Measurements from ENCODE around the gene SPATA13.

SPATA13 gene

GRCh38 chr13:24207841-24208667, 47.5 kb downstream of the SPATA13 start:
- Histone ChIP-seq H2AFZ (ENCODE audit: low read depth, low read length, severe bottlenecking) (no peak overlapping the region), H3K79me2 (ENCODE audit: insufficient read depth, low read length) (no peaks in the 10 kb centered on the region), H3K27me3 (ENCODE audit: low read length) (no peaks in the 10 kb centered on the region), H3K4me2 (ENCODE audit: low read depth, low read length, poor library complexity, severe bottlenecking) (no peak overlapping the region), H3K27ac (ENCODE audit: low read depth, low read length) (no peak overlapping the region), H3K9me3 (ENCODE audit: insufficient read depth, low read length) (no peaks in the 10 kb centered on the region), H3K9me2 (replicated peaks; ENCODE audit: insufficient read depth, low read length) (no peaks in the 10 kb centered on the region), H3K36me3 (ENCODE audit: low read length) (no peaks in the 10 kb centered on the region), H3K9ac (ENCODE audit: low read length) (no peak overlapping the region), H3F3A (ENCODE audit: insufficient read depth) (no peaks in the 10 kb centered on the region), H3K4me3 (ENCODE audit: insufficient read depth, low read length, poor library complexity, severe bottlenecking) (no peak overlapping the region), H4K20me1 (ENCODE audit: low read depth, low read length) (no peaks in the 10 kb centered on the region)
- TF ChIP-seq, protein P1, sequence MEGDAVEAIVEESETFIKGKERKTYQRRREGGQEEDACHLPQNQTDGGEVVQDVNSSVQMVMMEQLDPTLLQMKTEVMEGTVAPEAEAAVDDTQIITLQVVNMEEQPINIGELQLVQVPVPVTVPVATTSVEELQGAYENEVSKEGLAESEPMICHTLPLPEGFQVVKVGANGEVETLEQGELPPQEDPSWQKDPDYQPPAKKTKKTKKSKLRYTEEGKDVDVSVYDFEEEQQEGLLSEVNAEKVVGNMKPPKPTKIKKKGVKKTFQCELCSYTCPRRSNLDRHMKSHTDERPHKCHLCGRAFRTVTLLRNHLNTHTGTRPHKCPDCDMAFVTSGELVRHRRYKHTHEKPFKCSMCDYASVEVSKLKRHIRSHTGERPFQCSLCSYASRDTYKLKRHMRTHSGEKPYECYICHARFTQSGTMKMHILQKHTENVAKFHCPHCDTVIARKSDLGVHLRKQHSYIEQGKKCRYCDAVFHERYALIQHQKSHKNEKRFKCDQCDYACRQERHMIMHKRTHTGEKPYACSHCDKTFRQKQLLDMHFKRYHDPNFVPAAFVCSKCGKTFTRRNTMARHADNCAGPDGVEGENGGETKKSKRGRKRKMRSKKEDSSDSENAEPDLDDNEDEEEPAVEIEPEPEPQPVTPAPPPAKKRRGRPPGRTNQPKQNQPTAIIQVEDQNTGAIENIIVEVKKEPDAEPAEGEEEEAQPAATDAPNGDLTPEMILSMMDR (IDR thresholded peaks at IDR 0.05; ENCODE audit: insufficient read depth, low read length, poor library complexity, severe bottlenecking) = no peak
- no peak for TF ChIP-seq EZH2phosphoT487 (conservative IDR thresholded peaks at IDR 0.05; ENCODE audit: low read length)

DNA sequence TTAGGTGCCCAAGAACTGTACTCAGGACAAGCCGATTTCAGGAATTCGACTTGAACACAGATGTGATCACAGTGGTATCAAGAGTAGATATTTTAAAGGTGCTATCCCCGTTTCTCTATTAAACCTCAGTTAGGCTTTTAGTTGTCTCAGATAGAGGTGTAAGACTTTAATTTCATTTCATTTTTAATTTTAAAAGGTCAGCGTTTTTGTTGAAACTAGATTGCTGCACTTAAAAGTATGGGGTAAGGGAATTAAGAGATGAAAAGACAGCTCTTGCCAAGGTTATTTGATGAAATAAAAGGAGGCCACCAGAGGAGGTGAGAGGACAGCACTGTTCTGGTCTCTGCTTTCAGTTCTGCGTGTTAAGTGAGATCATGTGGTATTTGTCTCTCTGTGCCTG, 48.6 kb downstream of the SPATA13 start:
- Histone ChIP-seq H3K9me2 (replicated peaks; ENCODE audit: insufficient read depth, low read length) (no peaks in the 10 kb centered on the region), H3K4me3 (ENCODE audit: insufficient read depth, low read length, poor library complexity, severe bottlenecking) (no peak overlapping the region), H4K20me1 (ENCODE audit: low read depth, low read length) (no peaks in the 10 kb centered on the region), H3K27ac (ENCODE audit: low read depth, low read length) (no peak overlapping the region), H3K9me3 (ENCODE audit: insufficient read depth, low read length) (no peaks in the 10 kb centered on the region), H3F3A (ENCODE audit: insufficient read depth) (no peaks in the 10 kb centered on the region), H3K36me3 (ENCODE audit: low read length) (no peaks in the 10 kb centered on the region), H3K79me2 (ENCODE audit: insufficient read depth, low read length) (no peaks in the 10 kb centered on the region), H2AFZ (ENCODE audit: low read depth, low read length, severe bottlenecking) (no peak overlapping the region), H3K4me2 (ENCODE audit: low read depth, low read length, poor library complexity, severe bottlenecking) (no peak overlapping the region), H3K27me3 (ENCODE audit: low read length) (no peaks in the 10 kb centered on the region), H3K9ac (ENCODE audit: low read length) (no peak overlapping the region)
- TF ChIP-seq, protein P1 (IDR thresholded peaks at IDR 0.05; ENCODE audit: insufficient read depth, low read length, poor library complexity, severe bottlenecking) = no peak
- TF ChIP-seq EZH2phosphoT487 (conservative IDR thresholded peaks at IDR 0.05; ENCODE audit: low read length) = no peak

- no peaks in the 10 kb centered on the region for H4K20me1 ChIP-seq (ENCODE audit: low read depth, low read length)
- H2AFZ ChIP-seq (ENCODE audit: low read depth, low read length, severe bottlenecking) = no peak overlapping the region
- no peak overlapping the region for H3K9ac ChIP-seq (ENCODE audit: low read length)
- no peaks in the 10 kb centered on the region for H3F3A ChIP-seq (ENCODE audit: insufficient read depth)
- no peak overlapping the region for H3K27ac ChIP-seq (ENCODE audit: low read depth, low read length)
- H3K9me3 ChIP-seq (ENCODE audit: insufficient read depth, low read length) = no peaks in the 10 kb centered on the region
- no peaks in the 10 kb centered on the region for H3K79me2 ChIP-seq (ENCODE audit: insufficient read depth, low read length)
- no peak overlapping the region for H3K4me3 ChIP-seq (ENCODE audit: insufficient read depth, low read length, poor library complexity, severe bottlenecking)
- H3K4me2 ChIP-seq (ENCODE audit: low read depth, low read length, poor library complexity, severe bottlenecking) = no peak overlapping the region
- no peaks in the 10 kb centered on the region for H3K36me3 ChIP-seq (ENCODE audit: low read length)
- H3K9me2 ChIP-seq (replicated peaks; ENCODE audit: insufficient read depth, low read length) = no peaks in the 10 kb centered on the region
- no peaks in the 10 kb centered on the region for H3K27me3 ChIP-seq (ENCODE audit: low read length)
- TF ChIP-seq, protein P1 (IDR thresholded peaks at IDR 0.05; ENCODE audit: insufficient read depth, low read length, poor library complexity, severe bottlenecking) = no peak
- no peak for TF ChIP-seq EZH2phosphoT487 (conservative IDR thresholded peaks at IDR 0.05; ENCODE audit: low read length)
Observed at GRCh38 chr13:24212254-24212653, 51.7 kb downstream of the SPATA13 start.
